Measurements from ENCODE around the gene WDR37. TPM values are rescaled to one million over a fixed set of nuclear protein-coding genes. Genes with fewer than 3 reads are reported as not detected.
"Not testable (repeated sequence)": the region's sequence is repeated elsewhere in the genome, so short reads cannot be mapped to it uniquely, and the experiment has no call there.

The WDR37 gene
- total and polyA plus RNA-seq, 4 donors: 3.9 to 25.9 (median 14.4) TPM

DNA sequence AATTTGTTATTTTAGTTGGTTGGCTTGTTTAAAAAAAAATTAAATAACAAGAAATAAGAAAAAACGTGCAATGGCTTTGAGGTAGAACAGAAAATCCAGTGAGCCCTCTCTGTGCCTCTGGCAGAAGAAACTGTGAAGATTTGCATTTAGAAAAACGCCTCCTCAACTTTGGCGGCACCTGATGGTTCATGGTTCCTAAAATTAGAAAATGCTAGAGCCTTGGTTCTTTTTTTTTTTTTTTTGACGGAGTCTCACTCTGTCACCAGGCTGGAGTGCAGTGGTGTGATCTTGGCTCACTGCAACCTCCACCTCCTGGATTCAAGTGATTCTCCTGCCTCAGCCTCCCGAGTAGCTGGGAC lies 105.1 kb downstream of the WDR37 start:
- H3K36me3 ChIP-seq (ENCODE audit: control insufficient read depth in 1 of 2, insufficient read depth in 2 of 2, low read length in 1 of 2); H3K9me3 ChIP-seq (ENCODE audit: control insufficient read depth, low read length); ATAC-seq (ENCODE audit: low FRiP score); H3K4me3 ChIP-seq (ENCODE audit: low read length in 2 of 2); H3K27me3 ChIP-seq (ENCODE audit: control insufficient read depth in 1 of 2, insufficient read depth in 2 of 2, low read length in 1 of 2); H3K27ac ChIP-seq (ENCODE audit: low read depth in 1 of 2, low read length in 2 of 2); H3K4me1 ChIP-seq (ENCODE audit: control insufficient read depth in 1 of 2, insufficient read depth in 2 of 2, low read length in 2 of 2); intact Hi-C loops (cut with DNase I); DNase-seq: not testable (repeated sequence)
- 56 to 67% methylated on average over 5 of the region's 5 CpGs for WGBS, 2 donors

DNA sequence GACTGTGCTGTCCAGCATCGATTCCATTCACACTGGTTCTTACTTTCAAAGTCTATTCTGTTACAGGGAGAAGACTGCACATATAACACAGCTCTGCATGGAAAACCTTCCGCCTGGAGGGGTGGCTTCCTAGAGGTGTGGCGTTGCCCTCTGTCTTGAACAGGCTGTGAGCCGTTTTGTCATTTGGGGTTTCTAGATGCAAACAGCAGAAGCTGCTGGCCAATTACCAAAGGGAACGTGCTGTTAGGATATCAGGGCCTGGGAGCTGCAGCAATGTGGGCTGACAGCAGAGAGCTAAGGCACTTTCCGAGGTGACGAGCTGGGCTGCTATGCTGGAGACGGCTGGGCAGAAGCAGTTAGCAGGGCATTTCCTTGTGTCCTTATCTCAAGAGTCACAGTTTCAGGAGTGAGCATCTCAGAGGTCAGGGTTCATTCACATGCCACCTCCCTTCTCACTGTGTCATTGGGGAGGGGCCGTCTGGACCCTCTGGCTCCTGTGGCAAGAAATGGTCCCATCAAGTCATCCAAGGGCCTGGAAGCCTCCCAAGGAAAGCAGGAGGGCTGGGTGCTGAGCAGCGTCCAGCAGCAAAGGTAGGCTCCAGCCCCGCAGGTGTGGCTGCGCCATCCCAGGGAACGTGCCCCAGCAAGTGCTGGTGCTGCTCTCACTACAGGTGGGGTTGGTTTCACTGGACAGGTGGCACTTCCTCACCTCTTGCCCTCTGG lies 106.5 kb downstream of the WDR37 start:
- no peak overlapping the region for H3K4me3 ChIP-seq (ENCODE audit: low read length in 2 of 2)
- WGBS, 2 donors: 66 to 67% methylated on average over 13 of the region's 13 CpGs
- no peak overlapping the region for H3K27ac ChIP-seq (ENCODE audit: low read depth in 1 of 2, low read length in 2 of 2)
- no peaks in the 10 kb centered on the region for H3K36me3 ChIP-seq (ENCODE audit: control insufficient read depth in 1 of 2, insufficient read depth in 2 of 2, low read length in 1 of 2)
- ATAC-seq (ENCODE audit: low FRiP score) (peak; percentile 19), DNase-seq (no peak)
- no peaks in the 10 kb centered on the region for H3K27me3 ChIP-seq (ENCODE audit: control insufficient read depth in 1 of 2, insufficient read depth in 2 of 2, low read length in 1 of 2)
- intact Hi-C loops (cut with DNase I): no loop called here
- H3K9me3 ChIP-seq (ENCODE audit: control insufficient read depth, low read length): peaks cover 2% of the 10 kb centered on the region
- H3K4me1 ChIP-seq (ENCODE audit: control insufficient read depth in 1 of 2, insufficient read depth in 2 of 2, low read length in 2 of 2): no peaks in the 10 kb centered on the region

DNA sequence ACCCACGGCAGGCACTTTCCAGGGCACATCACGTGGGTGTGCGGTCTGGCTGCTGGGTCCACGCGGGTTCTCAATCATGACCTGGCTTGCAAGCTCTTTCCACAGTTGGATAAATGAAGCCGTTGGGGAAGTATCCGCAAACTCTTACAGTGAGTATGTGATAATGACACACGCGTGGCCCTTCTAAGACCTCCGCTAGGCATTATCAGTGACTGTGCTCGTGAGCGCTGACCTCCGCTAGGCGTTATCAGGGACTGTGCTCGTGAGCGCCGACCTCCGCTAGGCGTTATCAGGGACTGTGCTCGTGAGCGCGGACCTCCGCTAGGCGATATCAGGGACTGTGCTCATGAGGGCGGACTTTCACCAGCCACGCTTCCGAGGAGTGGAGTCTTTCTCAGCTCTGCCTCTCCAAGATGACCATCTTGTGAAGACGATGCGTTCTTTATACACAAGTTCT lies 107.0 kb downstream of the WDR37 start:
- Histone ChIP-seq H3K27me3 (ENCODE audit: control insufficient read depth in 1 of 2, insufficient read depth in 2 of 2, low read length in 1 of 2) (no peaks in the 10 kb centered on the region), H3K36me3 (ENCODE audit: control insufficient read depth in 1 of 2, insufficient read depth in 2 of 2, low read length in 1 of 2) (no peaks in the 10 kb centered on the region), H3K4me3 (ENCODE audit: low read length in 2 of 2) (no peak overlapping the region), H3K27ac (ENCODE audit: low read depth in 1 of 2, low read length in 2 of 2) (no peak overlapping the region), H3K4me1 (ENCODE audit: control insufficient read depth in 1 of 2, insufficient read depth in 2 of 2, low read length in 2 of 2) (no peaks in the 10 kb centered on the region), H3K9me3 (ENCODE audit: control insufficient read depth, low read length) (peaks cover 2% of the 10 kb centered on the region)
- intact Hi-C loops (cut with DNase I): no loop called here
- 88 to 89% methylated on average over 29 of the region's 29 CpGs for WGBS, 2 donors
- ATAC-seq (ENCODE audit: low FRiP score) (peak; percentile 17), DNase-seq (no peak)

DNA sequence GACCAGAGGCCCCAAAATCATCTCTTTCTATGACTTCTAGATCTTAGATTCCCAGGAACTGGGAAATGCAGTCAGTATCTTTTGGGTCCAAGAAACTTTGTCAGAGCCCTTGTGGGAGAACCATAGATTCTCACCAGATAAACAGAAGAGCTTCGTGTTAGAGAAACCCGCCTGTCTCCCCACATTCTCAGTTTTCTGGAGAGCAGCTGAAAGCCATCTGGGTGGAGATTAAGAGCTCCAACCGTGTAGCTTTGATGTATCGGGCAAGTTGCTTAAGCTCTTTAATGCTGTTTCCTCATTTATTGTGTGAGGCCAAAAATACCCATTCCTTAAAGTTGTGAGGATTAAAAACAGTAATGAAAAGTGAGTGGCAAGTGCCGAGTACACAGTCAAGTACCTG lies 107.6 kb downstream of the WDR37 start:
- intact Hi-C loops (cut with DNase I): no loop called here
- ATAC-seq (ENCODE audit: low FRiP score) (no peak), DNase-seq (no peak)
- Histone ChIP-seq H3K27ac (ENCODE audit: low read depth in 1 of 2, low read length in 2 of 2) (no peak overlapping the region), H3K27me3 (ENCODE audit: control insufficient read depth in 1 of 2, insufficient read depth in 2 of 2, low read length in 1 of 2) (no peaks in the 10 kb centered on the region), H3K4me3 (ENCODE audit: low read length in 2 of 2) (no peak overlapping the region), H3K9me3 (ENCODE audit: control insufficient read depth, low read length) (peaks cover 2% of the 10 kb centered on the region), H3K4me1 (ENCODE audit: control insufficient read depth in 1 of 2, insufficient read depth in 2 of 2, low read length in 2 of 2) (no peaks in the 10 kb centered on the region), H3K36me3 (ENCODE audit: control insufficient read depth in 1 of 2, insufficient read depth in 2 of 2, low read length in 1 of 2) (no peaks in the 10 kb centered on the region)
- WGBS, 2 donors: 72 to 76% methylated on average over 5 of the region's 5 CpGs

DNA sequence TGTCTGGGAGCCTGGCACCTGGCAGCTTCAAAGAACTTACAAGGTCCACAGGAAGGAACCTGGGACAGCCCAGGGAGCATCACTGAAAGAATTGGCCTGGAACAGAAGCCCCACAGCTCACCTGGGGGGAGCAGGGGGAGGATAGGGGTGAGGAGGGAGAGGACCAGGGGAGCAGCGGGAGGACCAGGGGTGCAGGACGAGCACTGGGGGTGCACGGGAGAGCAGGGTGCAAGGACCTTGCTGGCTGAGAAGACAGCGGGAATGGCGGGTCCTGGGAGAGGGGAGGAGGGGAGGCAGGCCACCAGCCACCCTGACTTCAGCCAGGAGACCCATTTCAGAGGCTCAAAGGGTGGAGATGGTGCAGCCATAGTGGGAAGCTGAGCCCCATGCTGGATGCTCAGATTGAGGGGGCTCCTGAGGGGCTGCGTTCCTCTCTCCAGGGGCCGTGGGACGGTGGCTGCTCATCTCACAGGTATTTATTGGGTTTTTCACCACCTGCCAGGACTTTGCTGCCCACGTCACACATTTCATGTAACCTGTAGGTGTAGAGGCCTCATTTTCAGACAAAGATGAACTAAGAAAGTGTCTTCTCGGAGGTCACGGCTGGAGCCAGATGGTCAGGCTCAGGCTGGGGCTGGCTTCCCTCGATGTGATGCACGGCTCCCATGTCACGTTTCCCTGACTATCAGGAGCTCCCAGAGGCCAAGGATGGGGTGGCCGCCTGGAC lies 110.1 kb downstream of the WDR37 start:
- ATAC-seq (ENCODE audit: low FRiP score) (no peak), DNase-seq (peak in 1 of 2 donors; percentile 59)
- Histone ChIP-seq H3K36me3 (ENCODE audit: control insufficient read depth in 1 of 2, insufficient read depth in 2 of 2, low read length in 1 of 2) (no peaks in the 10 kb centered on the region), H3K9me3 (ENCODE audit: control insufficient read depth, low read length) (no peaks in the 10 kb centered on the region), H3K27me3 (ENCODE audit: control insufficient read depth in 1 of 2, insufficient read depth in 2 of 2, low read length in 1 of 2) (no peaks in the 10 kb centered on the region), H3K4me3 (ENCODE audit: low read length in 2 of 2) (no peak overlapping the region), H3K4me1 (ENCODE audit: control insufficient read depth in 1 of 2, insufficient read depth in 2 of 2, low read length in 2 of 2) (no peaks in the 10 kb centered on the region), H3K27ac (ENCODE audit: low read depth in 1 of 2, low read length in 2 of 2) (no peak overlapping the region)
- intact Hi-C loops (cut with DNase I): no loop called here
- 84 to 88% methylated on average over 15 of the region's 15 CpGs for WGBS, 2 donors

DNA sequence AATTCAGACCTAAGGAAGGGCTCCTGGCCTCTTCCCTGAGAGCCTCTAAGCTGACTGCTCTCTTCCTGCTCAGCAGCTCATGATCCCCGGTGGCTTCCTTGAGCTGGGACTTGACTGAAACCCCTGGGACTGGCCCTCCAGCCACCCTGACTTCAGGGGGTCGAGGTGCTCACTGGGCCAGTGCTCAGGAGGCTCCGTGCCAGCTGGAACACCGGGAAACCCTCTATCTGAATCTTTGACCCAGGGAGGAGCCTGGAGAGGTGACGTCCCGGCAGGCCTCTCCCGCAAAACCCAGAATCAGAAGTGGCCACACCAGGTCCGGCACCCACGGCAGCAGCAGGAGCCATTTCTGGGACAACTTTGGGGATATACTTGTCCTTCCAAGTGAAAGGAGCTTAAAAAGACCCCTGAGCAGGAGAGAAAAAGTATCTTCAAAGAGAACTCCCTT lies 110.7 kb downstream of the WDR37 start:
- DNase-seq (peak in 1 of 2 donors; percentile 20), ATAC-seq (ENCODE audit: low FRiP score) (no peak)
- Histone ChIP-seq H3K27ac (ENCODE audit: low read depth in 1 of 2, low read length in 2 of 2) (no peak overlapping the region), H3K9me3 (ENCODE audit: control insufficient read depth, low read length) (no peaks in the 10 kb centered on the region), H3K4me3 (ENCODE audit: low read length in 2 of 2) (no peak overlapping the region), H3K36me3 (ENCODE audit: control insufficient read depth in 1 of 2, insufficient read depth in 2 of 2, low read length in 1 of 2) (no peaks in the 10 kb centered on the region), H3K27me3 (ENCODE audit: control insufficient read depth in 1 of 2, insufficient read depth in 2 of 2, low read length in 1 of 2) (no peaks in the 10 kb centered on the region), H3K4me1 (ENCODE audit: control insufficient read depth in 1 of 2, insufficient read depth in 2 of 2, low read length in 2 of 2) (no peaks in the 10 kb centered on the region)
- WGBS, 2 donors: 87 to 88% methylated on average over 9 of the region's 9 CpGs
- intact Hi-C loops (cut with DNase I): no loop called here

DNA sequence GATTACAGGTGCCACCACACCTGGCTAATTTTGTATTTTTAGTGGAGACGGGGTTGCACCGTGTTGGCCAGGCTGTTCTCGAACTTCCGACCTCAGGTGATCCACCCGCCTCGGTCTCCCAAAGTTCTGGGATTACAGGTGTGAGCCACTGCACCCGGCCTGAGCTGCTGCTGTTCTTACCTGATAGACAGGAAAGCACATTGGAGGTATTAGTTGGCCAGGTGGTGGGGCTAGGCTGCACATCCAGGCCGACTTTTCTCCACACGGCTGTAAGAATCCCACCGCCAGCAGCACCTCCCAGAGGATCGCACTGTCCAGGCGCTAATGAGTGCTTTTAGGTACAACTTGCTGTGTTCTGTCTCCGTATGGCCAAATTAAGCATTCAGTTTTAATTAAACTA lies 112.6 kb downstream of the WDR37 start:
- Histone ChIP-seq H3K4me1 (ENCODE audit: control insufficient read depth in 1 of 2, insufficient read depth in 2 of 2, low read length in 2 of 2) (no peaks in the 10 kb centered on the region), H3K27ac (ENCODE audit: low read depth in 1 of 2, low read length in 2 of 2) (no peak overlapping the region), H3K4me3 (ENCODE audit: low read length in 2 of 2) (no peak overlapping the region), H3K36me3 (ENCODE audit: control insufficient read depth in 1 of 2, insufficient read depth in 2 of 2, low read length in 1 of 2) (no peaks in the 10 kb centered on the region), H3K27me3 (ENCODE audit: control insufficient read depth in 1 of 2, insufficient read depth in 2 of 2, low read length in 1 of 2) (no peaks in the 10 kb centered on the region), H3K9me3 (ENCODE audit: control insufficient read depth, low read length) (no peaks in the 10 kb centered on the region)
- ATAC-seq (ENCODE audit: low FRiP score): no peak
- peak in 1 of 2 donors; percentile 34 for DNase-seq
- intact Hi-C loops (cut with DNase I): no loop called here
- 83 to 89% methylated on average over 13 of the region's 13 CpGs for WGBS, 2 donors

DNA sequence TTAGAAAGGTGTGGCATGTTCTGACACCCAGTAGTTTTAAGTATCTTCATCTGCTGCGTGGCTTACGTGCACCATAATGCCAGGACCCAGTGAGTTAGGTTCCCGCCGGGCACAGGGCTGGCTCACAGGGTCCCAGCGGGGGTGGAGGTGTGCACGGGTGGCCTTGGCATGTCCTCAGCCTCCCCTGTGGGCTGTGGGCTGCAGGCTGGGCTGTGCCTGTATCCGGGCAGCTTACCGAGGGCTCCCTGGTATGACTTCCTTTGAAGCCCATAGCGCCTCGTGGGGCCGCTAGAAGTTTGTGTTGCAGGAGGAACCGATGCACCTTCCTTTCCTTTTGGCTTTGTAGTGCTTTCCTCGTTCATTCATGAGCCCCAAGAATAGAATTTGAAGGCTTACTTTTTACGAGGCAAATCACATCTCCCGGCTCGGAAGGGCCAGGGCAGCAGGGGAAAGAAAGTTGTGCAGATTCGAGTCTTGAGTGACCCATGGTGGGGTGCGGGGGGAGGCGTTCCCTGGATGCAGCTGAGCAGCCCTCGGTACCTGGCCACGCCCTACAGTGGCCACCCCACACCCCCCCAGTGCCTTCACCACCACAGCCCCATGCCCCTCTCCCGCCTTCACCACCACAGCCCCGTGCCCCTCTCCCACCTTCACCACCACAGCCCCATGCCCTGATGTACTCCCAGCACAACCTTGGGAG lies 113.2 kb downstream of the WDR37 start:
- Histone ChIP-seq H3K4me3 (ENCODE audit: low read length in 2 of 2) (no peak overlapping the region), H3K9me3 (ENCODE audit: control insufficient read depth, low read length) (no peaks in the 10 kb centered on the region), H3K27me3 (ENCODE audit: control insufficient read depth in 1 of 2, insufficient read depth in 2 of 2, low read length in 1 of 2) (no peaks in the 10 kb centered on the region), H3K27ac (ENCODE audit: low read depth in 1 of 2, low read length in 2 of 2) (no peak overlapping the region), H3K4me1 (ENCODE audit: control insufficient read depth in 1 of 2, insufficient read depth in 2 of 2, low read length in 2 of 2) (no peaks in the 10 kb centered on the region), H3K36me3 (ENCODE audit: control insufficient read depth in 1 of 2, insufficient read depth in 2 of 2, low read length in 1 of 2) (no peaks in the 10 kb centered on the region)
- ATAC-seq (ENCODE audit: low FRiP score) (no peak), DNase-seq (peak in 1 of 2 donors; percentile 67)
- intact Hi-C loops (cut with DNase I): no loop called here
- WGBS, 2 donors: 69 to 71% methylated on average over 23 of the region's 23 CpGs
